HG02884 (cell line): ENCODE data around the gene ELOA.
"Not testable (repeated sequence)": the region's sequence is repeated elsewhere in the genome, so short reads cannot be mapped to it uniquely, and the experiment has no call there.

Experiments
- ATAC-seq: cut with Tn5 transposase; IDR thresholded peaks from one replicate; pipeline ENCODE4 v1.9.1; 2021; ENCODE audit warnings: mild to moderate bottlenecking, moderate library complexity; ENCODE audit not compliant: unreplicated experiment

ELOA gene

DNA sequence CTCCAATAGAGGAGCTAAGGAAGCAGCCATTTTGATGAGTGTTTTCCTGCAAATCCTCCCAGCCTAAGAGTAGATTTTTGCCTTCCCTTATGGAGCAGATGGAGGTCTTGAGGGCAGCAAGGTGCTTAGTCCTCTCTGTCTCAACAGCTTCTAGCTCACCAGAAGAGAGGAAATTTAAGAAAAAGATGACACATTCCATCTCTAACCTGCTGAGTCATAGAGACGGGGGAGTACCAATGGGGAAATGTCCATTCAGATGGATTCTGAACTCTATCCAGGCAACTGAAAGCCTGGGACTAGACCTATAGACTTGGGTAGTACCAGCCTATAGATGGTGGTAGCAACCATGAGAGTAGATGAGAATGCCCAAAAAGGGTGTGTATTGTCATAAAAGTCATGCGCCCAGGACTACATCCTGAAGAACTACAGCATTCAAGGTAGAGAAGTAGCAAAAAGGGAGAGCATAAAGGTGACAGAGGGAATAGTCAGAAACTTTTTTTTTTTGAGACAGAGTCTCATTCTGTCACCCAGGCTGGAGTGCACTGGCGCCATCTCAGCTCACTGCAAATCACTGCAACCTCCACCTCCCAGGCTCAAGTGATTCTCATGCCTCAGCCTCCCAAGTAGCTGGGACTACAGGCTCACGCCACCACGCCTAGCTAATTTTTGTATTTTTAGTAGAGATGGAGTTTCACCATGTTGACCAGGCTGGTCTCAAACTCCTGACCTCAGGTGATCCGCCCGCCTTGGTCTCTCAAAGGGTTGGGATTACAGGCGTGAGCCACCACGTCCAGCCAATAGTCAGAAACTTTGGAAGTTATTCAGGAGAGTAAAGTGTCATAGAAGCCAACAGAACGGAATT is 10.7 kb upstream of the ELOA start:
- no peak for ATAC-seq

DNA sequence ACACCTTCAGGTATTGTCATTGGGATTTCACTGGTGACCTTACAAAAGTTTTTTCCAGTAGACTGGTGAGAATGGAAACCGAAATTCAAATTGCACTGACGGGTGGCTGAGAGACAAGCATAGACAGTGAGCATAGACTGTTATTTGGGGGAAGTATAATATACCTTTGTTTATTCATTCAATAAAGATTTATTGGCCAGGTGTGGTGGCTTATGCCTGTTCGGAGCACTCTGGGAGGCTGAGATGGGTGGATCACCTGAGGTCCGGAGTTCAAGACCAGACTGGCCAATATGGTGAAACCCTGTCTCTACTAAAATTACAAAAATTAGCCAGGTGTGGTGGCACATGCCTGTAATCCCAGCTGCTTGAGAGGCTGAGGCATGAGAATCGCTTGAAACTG is 10.0 kb upstream of the ELOA start:
- not testable (repeated sequence) for ATAC-seq

DNA sequence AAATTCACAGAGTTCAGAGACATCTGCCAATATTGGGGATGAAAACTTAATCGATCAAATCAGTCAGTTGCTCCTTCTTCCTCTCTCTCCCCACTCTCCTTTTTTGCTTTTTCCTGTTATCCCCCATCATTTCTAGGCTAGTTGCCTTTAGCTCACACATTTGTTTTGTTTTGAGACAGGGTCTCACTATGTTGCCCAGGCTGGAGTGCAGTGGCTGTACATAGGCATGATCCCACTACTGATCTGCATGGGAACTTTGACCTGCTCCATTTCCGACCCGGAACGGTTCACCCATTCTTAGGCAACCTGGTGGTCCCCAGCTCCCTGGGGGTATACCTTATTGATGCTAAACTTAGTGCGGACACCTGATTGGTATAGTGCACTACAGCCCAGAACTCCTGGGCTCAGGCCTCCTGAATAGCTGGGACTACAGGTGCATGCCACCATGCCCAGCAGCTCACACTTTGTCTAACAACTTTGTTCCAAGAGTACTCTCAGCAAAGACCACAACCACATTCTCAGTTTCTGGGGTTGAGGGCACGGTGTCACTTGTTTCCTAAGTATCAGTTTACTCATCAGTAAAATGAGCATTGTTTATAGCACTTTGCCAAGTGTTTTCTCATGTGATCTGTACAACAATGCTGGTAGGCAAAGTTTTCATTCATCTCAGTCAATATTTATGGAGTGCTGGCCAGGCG is 6.7 kb upstream of the ELOA start:
- no peak for ATAC-seq

DNA sequence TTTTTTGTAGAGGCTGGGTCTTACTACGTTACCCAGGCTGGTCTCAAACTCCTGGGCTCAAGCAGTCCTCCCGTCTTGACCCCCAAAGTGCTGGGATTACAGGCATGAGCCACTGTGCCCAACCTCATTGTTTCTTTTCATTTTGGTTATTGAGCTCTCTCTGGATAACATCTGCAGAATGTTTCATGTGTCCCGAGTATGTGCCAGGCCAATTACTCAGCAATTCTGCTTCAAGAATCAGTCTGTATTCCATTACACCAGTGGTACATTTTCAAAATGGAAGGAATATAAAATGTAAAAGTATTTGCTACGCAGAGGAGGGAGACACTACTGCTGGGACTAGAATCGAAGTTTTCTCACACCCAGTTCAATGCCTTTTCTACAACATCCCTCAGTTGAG is 1.7 kb upstream of the ELOA start:
- ATAC-seq, result no peak

DNA sequence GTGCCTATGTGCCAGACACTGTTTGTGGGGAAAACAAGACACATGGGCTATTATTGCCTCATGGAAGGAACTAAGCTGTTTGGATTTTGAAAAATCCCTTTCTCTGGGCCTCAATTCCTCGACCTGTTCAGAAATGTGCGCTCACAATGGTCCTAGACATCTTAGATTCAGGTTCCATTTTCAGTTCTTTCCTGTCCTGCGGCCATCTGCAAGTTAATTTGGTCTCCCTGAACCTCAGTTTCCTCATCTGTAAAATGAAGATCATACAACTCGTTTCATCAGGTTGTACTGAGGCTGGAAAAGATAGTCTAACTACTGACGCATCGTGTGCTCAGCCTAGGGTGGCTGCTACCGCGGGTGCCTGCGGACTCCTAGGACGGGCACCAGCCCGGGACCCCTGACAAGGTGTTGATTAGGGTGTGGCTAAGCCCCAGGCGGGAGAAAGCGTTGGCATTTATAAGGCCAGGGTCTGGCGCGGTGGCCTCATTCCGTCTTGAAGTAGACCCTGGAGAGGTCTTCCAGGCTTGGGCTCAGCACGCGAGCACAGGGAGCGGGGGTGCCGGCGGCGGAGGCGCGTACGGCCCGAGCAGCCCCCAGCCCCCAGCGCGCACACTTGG is 493 bp upstream of the ELOA start:
- no peak for ATAC-seq

DNA sequence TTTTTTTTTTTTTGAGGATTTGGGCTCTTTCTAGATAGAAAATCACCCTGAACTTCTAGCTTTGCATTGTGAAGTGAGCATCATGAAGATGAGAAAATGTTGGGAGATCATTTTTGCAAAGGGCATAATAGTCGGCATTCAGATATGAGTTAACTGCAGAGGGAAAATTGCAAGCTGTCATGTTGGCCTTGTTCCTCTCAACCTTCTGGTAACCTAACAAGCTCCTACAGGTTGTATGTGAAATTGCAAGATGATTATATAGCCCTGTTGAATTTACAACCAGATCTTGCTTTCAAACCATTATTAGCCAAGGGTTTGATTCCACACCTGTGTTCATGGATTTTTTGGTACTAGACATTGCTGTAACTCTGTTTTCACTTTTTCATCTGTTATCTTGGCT is 2.2 kb downstream of the ELOA start:
- ATAC-seq, result no peak

DNA sequence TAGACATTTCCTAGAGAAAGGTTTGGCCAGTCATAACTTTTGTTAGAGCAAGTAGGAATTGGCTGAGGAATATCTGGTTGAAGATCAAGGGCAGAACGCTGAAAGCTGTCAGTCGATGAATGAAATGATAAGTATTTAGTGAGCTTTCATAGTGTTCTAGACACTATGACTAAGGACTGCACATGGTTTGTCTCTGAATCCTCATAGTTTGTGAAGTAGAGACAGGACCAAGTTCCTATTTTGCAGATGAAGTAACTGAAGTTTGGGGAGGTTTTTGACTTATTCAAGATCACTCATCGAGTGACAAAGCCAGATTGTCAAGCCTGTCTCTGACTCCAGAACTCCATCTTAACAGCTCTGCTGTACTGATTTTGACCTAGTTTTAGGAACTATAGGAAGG is 4.7 kb downstream of the ELOA start:
- ATAC-seq, result no peak

DNA sequence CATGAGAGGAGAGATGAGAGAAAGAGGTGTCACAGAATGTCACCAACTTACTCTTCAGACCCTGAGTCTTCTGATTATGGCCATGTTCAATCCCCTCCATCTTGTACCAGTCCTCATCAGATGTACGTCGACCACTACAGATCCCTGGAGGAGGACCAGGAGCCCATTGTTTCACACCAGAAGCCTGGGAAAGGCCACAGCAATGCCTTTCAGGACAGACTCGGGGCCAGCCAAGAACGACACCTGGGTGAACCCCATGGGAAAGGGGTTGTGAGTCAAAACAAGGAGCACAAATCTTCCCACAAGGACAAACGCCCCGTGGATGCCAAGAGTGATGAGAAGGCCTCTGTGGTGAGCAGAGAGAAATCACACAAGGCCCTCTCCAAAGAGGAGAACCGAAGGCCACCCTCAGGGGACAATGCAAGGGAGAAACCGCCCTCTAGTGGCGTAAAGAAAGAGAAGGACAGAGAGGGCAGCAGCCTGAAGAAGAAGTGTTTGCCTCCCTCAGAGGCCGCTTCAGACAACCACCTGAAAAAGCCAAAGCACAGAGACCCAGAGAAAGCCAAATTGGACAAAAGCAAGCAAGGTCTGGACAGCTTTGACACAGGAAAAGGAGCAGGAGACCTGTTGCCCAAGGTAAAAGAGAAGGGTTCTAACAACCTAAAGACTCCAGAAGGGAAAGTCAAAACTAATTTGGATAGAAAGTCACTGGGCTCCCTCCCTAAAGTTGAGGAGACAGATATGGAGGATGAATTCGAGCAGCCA is 8.0 kb downstream of the ELOA start:
- no peak for ATAC-seq

DNA sequence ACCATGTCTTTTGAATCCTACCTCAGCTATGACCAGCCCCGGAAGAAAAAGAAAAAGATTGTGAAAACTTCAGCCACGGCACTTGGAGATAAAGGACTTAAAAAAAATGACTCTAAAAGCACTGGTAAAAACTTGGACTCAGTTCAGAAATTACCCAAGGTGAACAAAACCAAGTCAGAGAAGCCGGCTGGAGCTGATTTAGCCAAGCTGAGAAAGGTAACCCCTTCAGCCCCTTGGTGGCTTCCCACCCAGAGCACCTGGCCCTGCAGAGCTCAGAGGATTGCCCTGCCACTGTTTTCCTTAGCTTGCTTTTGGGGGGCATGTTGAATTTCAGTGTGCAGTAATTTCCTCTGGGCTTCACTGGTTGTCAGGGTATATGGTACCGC is 8.5 kb downstream of the ELOA start:
- no peak for ATAC-seq

DNA sequence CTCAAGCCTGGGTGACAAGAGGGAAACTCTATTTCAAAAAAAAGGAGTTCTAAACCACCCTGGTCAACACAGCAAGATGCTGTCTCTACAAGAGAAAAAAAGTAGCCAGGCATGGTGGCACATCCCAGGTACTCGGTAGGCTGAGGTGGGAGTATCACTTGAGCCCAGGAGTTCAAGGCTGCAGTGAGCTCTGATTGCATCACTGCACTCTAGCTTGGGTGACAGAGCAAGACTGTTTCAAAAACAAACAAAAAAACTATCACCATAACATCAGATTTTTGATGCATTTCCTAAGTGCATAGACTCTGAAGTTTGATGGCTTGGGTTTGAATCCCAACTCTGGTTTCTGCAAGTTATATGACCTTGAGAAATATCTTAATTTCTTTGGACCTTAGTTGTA is 9.6 kb downstream of the ELOA start:
- no peak for ATAC-seq

DNA sequence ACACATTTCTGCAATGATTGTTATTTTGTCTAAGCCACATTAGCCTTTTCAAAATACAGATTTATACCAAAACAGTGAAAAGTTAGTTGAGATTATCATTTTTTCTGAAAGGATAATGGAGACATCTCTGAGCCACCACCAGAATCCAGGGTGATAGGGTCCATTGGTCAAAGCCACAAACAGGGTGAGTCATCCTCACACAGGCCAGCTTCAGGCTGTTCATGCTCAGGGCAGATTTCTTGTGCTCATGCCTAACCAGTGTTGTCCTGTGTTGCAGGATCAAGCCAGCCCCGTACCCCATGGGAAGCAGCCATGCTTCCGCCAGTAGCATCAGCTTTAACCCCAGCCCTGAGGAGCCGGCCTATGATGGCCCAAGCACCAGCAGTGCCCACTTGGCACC is 13.4 kb downstream of the ELOA start:
- ATAC-seq, result no peak

DNA sequence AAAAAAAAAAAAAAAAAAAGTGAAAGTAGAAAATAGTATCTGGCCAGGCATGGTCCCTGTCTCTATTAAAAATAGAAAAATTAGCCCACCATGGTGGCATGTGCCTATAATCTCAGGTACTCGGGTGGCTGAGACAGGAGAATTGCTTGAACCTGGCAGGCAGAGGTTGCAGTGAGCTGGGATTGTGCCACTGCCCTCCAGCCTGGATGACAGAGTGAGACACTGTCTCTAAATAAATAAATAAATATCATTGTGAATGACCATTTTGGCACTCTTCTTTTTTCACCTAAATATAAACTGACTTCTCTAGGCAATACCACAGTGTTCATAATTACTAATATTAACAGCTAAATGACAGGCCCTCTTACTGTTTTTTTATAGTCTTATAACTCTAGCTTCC is 14.5 kb downstream of the ELOA start:
- no peak for ATAC-seq

DNA sequence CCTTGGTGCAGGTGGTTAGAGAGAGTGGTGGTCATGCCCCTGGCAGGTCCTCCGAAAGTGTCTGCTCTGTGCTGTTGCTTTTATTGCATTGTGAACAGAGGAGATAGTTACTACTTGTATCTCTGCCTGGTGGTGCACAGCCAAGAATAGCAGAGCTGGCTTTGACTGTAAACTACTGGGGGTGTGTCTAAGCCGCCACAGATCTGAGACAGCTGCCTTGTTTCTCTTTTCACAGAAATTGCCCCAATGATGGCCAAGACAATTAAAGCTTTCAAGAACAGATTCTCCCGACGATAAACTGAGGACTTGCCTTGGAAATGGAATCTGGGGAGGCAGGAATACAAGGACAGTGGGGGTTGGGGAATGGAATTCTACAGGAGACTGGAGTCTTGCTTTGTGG is 16.0 kb downstream of the ELOA start:
- ATAC-seq, result no peak

DNA sequence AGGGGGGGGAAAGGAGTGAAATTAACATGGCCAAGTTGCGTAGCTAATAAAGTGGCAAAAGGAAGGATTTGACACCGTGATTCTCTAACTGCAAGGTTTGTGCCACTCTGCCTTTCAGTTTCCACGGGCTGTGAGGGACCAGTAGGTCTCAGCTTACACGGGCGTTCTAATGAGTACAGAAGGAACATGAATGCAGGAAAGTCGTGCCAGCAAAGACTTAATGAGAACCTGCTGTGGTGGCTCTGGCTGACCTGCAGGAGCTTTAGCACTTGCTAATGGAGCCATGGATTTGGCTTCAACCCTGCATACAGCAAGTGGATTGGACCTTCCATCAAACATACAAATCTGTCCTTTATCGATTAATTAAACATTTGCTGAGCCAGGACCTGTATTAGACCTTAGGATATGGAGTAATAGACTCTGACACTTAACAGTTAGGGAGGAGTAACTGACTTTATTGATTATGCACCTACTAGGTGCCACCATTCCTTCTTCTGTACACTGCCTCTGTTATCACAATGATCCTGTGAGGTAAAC is 19.8 kb downstream of the ELOA start:
- ATAC-seq, result no peak

DNA sequence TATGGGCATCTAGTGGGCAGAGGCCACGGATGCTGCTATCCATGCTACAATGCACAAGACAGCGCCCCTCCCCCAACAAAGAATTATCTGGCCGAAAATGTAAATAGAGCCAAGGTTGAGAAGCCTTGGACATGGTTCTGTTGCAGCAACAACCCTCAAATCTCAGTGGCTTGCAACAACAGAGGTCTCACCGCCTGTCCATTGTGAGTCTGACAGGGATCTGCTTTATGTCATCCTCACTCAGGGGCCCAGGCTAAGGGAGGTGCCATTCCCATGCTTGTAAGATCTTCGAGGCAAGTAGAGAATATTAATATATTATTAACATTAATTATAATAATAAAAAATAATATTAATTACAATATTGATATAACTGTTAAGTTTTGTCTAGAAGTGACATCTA is 25.5 kb downstream of the ELOA start:
- ATAC-seq, result no peak

DNA sequence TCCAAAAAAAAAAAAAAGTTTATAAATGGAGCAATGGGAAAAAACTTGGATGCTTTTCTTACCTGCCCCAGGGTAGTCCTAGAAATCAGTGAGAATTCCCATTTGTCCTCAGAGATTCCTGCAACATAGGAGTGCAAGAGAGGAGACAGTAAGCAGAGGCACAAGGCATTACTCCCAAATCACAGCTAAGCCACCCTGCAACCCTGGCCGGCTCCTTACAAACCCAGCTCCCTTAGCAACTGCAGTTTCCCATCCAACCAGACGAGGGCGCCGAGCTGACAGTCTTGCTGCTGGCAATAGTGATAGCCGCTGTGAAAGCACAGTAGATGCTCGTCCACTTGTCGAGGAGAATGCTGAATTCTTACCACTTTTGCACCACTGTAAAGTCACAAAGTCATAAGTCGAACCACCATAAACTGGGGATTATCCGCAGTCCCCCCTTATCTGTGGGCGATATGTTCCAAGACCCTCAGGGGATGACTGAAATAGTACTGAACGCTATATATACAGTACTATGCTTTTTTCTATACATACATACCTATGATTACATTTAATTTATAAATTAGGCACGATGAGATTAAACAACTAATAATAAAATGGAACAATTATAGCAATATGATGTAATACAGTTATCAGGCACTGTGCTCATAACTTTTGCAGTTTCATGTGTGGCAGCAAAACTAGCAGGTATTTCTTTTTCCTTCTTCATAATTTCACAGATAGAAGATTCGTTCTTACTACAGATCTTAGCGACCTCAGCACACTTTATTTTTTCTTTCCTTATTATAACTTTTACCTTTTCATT is 29.0 kb downstream of the ELOA start:
- ATAC-seq, result no peak

DNA sequence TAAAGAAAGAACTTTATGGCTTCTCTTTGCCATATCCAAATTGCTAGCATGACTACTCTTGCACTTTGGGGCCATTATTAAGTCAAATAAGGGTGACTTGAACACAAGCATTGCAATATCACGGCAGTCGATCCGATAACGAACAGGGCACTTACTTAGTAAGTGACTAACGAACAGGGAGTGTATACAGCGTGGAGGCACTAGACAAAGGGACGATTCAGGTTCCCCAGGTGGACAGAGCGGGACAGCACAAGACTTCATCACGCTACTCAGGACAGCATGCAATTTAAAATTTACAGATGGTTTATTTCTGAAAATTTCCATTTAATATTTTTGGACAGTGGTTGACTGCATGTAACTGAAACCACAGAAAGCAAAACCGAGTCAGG is 29.6 kb downstream of the ELOA start:
- no peak for ATAC-seq

DNA sequence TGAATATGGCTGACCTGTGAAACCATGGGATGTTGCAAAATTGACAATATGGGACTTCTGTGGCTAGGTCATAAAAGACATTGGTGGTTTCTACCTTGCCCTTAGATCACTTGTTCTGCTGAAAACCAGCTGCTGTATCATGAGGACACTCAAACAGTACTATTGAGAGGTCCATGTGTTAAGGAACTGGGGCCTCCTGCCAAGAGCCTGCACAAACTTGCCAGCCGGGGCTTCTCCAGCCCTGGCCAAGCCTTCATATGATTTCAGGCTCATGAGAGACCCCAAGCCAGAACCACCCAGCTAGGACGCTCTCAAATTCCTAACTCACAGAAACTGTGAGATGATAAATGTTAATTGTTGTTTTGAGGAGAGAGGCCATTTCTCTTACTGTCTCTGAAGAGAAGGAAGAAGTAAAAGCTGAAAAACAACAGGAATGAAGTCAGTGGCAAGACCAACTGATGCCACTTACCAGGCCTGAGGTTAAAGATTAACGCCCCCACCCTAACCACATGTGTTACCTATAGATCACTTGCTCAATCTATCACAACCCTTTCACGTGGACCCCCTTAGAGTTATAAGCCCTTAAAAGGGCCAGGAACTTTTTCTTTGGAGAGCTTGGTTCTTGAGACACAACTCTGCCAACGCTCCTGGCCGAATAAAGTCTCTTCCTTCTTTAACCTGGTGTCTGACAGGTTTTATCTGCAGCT is 31.1 kb downstream of the ELOA start:
- ATAC-seq, result no peak

DNA sequence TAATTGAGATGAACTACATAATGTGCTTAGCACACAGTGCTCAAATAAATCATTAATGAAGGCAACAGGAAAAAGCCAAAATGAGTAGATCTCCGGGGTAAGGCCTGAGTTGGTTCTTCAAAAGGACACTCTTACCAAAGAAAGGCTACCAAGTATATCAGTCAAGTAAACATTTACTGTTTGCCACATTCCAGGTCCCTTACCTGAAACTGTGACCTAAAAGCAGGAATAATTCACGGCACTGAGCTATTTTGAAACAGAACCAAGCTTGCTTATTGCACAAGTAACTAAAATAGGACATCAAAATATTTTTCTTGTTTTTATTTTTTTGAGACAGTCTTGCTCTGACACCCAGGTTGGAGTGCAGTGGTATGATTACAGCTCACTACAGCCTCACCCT is 32.9 kb downstream of the ELOA start:
- no peak for ATAC-seq
